GM18870 (cell line): ENCODE measurements around the gene SERGEF.

ENCODE experiments used
- ATAC-seq: cut with Tn5 transposase; IDR thresholded peaks from one replicate; pipeline ENCODE4 v1.9.1; 2021; ENCODE audit warnings: moderate library complexity; ENCODE audit not compliant: unreplicated experiment

The SERGEF gene

DNA sequence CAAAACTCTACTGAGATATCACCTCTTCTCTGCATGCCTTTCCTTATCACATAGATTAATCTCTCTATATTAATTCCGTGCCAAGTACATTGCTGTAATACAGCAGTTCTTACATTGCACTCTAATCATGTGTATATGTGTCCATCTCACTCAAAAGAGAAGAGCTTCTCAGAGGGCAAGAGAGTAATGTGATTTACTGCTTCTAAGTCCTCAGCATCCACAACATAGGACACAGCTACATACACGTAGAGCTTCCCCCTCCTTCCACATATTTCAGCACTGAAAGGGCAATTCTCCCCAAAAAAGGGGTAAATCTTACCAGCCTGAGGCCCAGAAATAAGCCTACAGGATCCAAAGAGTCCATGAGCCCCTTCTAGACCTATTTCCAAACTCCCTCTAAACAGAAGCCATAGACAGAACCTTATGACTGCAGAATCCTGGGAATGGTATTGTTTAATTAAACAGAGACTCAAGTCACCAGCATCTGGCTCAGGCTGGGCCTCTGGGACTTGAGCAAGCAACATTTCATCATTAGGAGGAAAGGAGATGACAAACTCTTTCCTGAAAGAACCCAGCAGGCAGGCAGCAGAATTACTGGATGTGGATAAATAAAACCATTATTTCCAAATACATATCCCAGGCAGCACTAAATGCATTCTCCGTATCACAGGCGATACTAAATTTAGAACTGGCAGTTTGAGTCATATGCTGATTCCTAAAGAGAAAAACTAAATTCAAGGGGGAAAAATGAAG, 191.0 kb downstream of the SERGEF start:
- no peak for ATAC-seq

DNA sequence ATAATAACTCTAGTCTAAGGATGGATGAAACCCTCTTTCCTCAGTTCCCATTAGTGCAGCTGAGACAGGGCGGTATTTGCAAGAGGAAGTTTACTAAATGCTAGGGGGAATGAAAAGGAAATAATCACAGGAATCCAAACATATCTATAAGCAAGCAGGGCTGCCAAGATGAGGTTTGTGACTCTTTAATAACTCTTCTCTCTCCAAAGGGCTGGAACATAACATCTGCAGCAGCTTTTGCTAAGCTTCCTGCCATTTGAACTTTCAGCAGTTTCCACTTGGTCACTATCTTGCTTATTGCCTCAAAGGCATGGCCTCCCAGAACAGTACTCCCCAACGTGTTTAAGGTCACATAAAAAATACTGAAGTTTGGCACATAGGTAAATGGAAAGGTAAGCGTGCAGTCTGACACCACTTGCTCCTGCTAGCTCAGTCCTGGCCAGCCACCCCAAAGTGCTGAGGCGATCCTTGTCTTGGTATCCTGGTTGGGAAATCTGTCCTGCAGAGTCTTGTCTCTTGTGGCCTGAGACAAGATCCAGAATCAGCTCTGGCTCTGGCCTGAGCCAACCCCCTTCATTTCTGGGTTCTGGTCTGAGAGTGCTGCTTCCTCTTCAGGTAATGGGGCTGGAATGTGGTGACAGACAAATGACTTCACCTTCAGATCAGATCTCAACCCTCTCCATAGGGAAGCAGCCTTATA, 196.5 kb downstream of the SERGEF start:
- ATAC-seq, result no peak

DNA sequence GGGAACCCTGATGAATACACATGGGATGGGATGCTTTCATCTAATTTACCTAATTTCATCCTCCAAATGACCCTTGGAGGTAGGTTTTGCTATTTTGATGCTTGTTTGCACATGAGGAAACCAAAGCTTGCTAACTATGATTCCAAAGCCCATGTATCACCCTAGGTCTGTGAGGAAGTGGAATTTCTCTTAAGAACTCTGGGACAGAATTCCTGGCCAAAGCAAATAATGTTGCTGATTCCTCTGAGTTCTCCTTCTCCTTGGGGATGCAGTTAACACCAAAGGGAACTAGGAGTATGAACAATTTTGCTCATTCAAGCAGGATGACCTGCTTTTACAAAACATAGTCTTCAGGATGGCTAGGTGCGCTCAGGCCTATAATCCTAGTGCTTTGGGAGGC, 198.3 kb downstream of the SERGEF start:
- no peak for ATAC-seq

DNA sequence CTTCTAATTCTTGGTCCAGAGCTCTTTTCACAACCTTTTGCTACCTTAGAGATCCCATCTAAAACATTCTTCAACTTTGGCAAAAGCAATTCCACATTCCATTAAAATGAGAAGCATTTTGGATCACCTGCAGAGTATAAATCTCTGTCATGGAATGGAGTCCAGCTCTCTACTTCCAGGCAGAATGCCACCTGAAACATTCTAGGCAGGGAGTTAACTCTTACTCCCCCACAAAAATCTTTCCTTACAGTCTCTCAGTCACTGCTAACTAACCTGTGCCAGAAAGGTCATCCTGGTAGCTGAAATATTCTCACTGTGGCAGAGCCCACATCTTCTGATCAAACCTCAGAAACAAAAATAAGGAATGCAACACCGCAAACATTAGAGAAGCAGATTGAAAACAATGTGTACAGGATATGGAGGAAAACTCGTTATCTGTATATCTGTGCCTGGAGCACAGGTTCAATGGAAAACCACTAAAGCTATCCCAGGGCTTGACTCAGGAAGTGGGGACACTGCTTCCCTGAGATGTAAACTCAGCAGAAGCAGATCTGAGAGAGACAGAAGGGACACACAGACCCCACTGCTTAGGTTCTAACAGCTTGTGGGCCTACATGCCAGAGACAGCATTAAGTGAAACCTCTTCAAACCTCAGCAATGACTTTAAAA, 199.3 kb downstream of the SERGEF start:
- no peak for ATAC-seq

DNA sequence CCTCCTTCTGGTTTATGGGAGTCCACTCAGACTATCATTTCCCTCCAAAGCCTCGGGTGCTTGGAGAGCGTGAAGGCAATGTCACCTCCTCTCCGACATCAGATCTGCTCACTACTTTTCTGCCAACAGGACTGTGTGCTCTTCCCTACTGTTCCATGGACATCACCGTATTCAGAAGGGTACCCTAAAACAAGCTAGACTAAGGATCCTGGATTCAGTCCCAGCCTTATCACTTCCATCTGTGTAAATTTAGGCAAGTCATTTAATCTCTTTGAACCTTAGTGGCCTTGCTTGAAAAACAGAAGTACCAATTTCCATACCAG, 200.0 kb downstream of the SERGEF start:
- ATAC-seq, result no peak

DNA sequence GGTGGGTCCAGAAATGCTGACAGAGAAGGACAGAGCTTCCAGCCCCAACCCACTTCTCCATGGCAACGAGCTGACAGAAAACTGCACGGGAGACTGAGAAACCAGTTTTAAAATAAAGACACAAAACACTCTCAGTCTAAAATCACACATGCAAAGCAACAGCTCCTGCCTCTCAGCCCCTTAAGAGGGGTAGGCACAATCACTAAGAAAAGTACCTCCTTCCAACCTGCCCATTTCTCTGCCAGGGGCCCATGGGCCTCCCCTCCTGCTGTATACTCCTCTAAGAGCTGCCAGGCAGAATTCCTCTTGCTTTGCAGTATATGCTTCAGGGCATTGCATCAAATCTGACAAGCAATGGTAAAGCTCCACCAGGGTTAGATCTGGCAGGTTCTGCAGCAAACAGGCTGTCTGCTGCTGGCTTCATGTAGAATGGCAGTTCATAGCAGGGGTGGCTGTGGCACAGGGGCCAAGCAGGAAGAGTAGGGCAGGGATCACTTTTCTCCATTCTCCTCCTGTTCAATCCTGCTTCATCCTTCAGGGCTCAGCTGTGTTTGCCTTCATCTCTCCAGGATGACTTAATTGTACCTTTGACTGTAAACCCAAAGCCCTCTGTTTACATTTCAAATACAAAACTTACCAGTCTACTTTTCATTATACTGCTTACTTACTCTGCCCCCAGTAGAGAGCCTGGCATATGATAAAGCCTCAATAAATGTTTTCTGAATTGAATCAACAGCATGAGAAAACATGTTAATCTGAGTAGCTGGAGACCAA, 200.6 kb downstream of the SERGEF start:
- no peak for ATAC-seq

DNA sequence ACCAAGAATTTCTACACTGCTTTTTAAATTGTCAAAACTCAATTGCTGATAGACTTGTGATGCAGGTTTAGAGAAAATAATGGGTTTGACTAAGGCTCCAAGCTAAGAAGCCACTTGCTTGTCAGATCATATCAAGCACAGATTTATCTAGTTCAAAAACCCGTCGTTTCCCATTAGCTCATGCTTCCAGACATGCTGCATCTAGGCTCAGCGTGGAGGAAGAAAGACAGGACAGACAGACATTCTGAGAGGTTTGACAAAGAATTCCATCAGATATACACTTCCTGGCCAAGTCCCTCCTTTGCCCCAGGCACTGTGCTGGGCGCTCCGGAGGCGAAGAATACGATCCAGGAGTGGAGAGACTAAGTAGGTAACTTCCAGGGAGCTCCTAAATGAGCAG, 201.5 kb downstream of the SERGEF start:
- ATAC-seq, result no peak

DNA sequence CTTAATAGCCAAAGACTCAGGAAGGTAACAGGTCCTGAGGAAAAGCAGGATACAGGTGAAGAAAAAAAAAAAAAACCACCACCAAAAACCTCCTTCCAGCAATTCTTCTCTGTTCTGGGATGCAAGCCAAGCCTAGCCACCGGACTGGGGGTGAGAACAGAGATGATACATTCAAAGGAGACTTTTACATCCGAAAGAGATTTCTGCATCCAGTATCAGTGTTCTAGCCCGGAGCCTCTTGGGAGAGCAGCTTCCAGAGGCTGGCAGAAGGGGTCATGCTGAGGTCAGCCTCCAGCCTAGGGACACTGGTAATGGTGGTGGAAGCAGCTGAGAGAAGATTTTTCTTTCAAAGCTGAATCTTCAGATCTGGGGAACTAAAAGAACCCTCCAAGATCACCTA, 202.1 kb downstream of the SERGEF start:
- no peak for ATAC-seq

DNA sequence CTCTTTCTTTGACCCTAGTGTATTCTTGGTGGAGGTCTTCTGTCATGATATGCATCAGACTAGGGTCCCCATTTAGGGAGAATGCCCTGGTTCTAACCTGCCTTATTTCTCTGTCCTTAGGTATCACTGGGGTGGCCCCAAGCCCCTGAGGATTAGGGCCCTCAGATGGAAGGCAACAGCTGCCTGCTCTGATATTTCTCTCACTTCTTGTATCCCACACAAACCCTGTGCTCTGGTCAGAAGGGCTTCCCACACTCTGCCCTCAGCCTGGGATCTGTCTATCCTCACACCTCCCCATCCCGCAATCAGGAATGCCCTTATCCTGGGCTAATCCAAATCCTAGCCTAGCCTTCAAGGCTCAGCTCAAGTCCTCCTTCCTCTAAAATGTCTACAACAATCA, 202.8 kb downstream of the SERGEF start:
- ATAC-seq, result no peak

DNA sequence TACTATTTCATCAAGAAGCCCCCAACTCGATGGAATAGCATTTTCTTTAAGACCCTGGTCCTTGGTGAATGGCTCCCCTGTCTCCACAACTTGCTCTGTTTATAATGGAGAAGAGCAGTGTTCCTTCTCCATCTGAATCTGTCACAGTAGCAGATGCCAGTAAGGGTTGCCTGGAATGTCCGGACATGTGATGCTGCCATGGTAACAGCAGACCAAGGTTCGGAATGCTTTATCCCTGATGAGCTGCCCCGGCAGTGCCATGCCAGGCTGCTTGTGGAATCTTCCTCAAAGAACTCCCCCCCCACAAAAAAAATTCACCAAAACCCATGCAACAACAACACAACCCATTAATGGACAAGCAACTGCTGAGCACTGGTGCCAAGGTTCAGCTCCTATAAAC, 205.8 kb downstream of the SERGEF start:
- ATAC-seq, result no peak

DNA sequence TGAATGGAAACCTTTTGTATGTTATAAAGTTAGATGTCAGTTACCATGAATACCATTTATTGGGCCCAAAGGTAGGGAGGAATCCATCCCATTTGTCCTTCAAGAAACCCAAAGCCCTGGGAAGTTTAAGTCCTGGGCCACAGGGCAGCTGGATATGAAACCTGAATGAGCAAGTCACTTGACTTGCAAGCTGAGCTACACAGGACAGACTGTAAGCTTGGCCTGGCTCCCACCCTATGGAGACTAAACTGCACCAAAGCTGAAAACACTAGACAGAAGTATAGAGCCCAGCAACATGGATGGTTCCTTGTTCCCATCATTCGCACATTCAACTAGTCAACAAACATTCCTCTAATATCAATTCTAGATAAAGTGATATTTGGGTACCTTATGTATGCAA, 207.0 kb downstream of the SERGEF start:
- no peak for ATAC-seq

DNA sequence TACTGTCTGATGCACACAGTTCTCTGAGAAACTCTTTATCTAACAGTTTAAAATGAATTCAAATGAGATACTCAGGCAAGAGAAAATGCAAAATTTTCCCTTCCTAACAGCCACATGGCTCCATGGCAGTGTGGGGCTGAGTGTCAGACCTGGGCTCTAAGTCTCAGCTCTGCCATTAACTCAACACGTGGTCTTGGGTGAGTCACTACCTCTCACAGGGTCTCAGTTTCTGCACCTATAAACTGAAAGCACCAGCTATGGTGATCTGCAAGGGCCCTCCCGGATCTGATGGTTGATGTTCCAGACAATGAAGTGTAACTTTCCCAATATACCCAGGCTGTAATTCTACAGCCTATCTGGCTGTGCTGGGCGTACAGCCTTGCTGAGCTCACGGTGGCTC, 207.8 kb downstream of the SERGEF start:
- ATAC-seq, result no peak

DNA sequence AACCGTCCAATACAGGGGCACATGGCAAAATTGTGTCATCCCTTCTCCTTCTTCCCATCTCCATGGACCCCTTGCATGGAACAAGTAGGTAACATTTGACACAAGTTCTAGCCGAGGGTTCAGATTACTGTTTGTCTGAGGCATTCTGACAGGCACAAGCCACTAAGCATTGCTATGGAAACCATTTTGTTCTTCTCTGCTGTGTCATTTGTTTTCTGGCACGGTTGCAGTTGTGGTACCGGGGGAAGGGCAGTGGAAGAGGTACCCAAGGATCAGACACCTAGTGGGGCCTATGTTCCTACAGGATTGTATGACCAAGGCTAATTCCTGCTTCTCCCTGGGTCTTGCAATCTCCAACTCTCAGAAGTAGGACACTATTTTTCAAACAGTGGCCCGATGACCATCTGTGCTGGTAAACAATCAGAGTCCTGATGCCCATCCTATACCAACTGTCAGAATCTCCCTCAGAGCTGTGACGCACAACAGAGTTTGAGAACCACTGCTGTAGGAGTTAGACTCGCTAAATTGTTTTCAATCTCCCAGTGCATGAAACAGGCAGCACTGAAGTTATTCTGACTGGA, 209.0 kb downstream of the SERGEF start:
- no peak for ATAC-seq

DNA sequence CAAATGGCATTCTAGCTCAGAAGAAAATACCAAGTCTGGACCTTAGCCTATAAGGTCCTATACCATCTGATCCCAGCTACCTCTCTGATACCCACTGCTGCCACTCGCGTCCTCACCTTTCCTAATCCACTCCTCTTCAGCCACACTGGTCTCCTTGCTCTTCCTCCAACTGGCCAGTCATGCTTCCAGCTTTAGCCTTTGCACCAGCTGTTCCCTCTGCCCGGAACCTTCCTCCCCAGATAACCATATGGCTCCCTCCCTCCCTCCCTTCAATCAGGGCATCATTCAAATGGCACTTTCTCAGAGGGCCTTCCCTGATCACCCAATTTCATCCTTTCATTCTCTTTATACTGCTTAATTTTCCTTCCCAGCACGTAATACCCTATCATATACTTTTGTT, 210.4 kb downstream of the SERGEF start:
- no peak for ATAC-seq

DNA sequence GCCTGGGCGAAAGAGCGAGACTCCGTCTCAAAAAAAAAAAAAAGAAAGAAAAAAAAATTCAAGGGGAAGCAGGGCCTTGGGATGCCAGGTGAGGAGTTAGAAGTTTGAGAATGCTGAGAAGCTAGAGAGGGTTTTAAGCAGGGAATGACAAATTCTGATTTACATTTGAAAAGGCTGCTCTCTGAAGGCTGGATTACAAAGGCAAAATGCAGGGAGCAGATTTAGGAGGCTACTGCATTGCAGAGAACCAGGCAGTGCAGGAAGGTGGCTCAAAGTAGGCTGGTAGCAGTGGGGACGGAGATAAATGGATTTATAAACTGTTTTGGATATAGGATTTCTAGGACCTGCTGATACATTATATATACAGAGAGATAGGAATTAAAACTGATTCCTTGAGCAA, 211.7 kb downstream of the SERGEF start:
- ATAC-seq, result no peak

DNA sequence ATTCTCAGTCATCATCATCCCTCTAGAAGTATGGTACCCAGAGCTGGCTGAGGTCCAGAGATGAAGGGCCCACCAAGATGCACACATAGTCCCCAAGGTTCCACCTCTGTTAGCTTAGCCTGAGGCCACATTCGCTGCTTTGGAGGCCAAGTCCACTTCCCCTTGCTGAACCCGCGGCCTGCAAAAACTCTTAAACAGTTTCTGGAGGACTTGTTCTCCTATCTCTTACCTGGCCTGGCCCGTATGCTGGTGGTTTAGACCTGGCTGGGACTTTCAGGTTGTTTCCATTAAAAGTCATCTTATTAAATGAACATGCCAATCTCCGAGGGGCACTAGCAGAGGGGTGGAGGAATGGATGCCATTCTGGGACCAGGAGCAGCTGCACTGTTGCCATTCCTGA, 213.7 kb downstream of the SERGEF start:
- ATAC-seq, result no peak

DNA sequence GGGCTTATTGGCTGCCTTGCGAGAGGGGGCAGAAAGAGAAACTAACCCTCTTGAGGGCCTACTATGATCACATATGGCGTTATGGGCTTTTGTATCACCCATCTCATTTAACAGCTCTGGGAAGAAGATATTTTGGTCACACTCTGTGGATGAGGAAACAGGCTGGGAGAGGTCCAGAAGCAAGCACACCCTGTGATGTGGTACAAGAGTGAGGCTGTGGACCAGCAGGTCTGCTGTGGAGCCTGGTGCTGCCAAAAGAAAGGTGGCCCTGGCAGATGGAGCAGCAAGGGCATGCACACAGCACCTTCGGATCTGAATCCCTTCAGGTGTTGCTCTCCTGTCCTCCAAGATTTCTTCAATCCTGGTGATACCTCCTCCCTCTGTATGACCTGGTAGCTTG, 214.1 kb downstream of the SERGEF start:
- no peak for ATAC-seq

DNA sequence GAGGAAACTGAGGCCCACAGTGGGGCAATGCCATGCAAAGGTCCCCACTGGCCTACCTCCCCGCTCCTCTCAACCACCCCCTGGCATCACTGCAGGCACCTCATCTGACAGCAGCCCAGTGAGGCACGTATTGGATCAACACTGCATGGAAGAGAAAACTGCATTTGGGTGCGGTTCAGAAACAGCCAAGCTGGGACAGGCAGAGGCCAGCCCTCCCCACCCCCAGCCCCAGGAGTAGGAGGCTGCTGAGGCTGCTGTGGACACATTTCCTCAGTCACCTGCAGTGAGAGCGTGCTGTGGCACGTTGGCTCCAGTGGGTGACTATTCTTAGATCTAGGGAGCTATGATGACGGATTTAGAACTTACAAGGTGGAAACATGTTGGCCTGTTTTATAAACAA, 214.6 kb downstream of the SERGEF start:
- no peak for ATAC-seq

DNA sequence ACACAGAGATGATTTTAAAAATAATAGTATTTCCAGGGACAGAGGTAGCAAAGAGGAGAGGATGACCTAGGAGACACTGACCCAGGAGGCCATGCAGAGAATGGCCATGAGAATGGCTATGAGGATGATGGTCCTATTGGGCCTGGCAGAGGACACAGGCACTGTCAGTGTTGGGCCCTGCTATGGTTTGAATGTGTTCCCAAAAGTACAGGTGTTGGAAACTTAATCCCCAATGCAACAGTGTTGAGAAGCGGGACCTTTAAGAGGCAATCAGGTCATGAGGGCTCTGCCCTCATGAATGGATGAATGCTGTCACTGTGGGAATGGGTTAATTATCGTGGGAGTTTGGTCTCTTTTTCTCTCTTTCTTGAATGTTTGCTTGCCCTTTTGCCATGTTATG, 216.7 kb downstream of the SERGEF start:
- ATAC-seq, result no peak

DNA sequence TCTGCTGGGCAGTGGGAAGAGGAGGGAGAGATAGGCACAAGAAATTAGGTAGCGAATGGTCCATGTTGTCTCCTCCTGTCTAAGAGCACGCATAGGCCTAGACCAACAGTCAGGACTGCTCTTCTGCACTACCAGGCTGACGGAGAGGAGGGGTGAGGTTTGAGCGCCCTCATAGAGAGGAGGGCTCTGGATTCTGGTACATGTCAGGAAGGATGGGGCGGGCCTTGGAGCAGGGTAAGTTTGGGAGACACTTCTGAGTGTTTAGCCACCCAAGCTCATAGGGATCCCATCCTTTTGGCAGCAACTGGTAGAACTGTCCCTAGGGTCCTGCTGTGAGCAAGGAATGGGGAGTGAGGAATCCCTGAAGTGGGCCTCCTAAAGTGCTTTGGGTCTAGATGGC, 217.9 kb downstream of the SERGEF start:
- no peak for ATAC-seq

DNA sequence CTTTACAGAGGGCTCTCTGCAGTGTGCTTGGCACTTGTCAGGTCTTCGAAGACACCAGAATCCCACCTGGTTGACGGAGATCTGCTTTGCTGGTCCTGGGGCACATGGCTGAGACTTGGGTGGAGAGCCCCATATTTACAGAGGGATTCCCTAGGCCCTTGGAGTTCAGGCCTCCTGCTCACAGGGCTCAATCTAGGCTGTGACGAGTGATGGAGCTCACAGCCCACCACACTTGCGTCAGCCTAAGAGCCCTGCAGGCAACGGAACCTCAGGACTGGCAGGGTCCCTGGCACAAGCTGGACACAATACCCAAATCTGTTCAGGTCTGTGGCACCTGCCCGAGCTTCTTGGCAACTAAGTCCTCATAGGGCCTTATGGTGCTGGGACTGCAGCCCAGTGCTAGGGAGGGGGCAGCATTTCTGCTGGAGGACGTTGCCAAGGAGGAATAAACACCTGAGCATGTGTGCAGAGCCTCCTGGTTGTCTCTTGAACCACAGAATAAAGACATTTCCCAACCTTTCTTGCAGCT, 219.1 kb downstream of the SERGEF start:
- no peak for ATAC-seq
